GM12864 (cell line): ENCODE measurements around the gene PUM2.

ENCODE experiments used
- DNase-seq: peaks from one replicate; pipeline ENCODE4 v3.0.0-alpha.2; 2011; ENCODE audit warnings: low read depth
- H3K4me3 ChIP-seq: 2 replicates; pipeline ENCODE4 v1.5.1; 2011; ENCODE audit warnings: mild to moderate bottlenecking, low read depth, low read length, control low read depth
- CTCF ChIP-seq: IDR thresholded peaks from 2 replicates; pipeline ENCODE4 v1.5.1; 2011; ENCODE audit warnings: low read depth, mild to moderate bottlenecking, moderate library complexity, low read length, control low read depth, inconsistent platforms; ENCODE audit errors: missing control alignments

The PUM2 gene

GRCh38 chr2:20322527-20323300 lies 27.9 kb downstream of the PUM2 start:
- no peak overlapping the region for H3K4me3 ChIP-seq
- TF ChIP-seq CTCF, result no peak
- DNase-seq, result no peak

GRCh38 chr2:20317690-20318089 lies 33.0 kb downstream of the PUM2 start:
- no peak for TF ChIP-seq CTCF
- no peak for DNase-seq
- H3K4me3 ChIP-seq, result no peak overlapping the region

GRCh38 chr2:20317197-20317596 lies 33.4 kb downstream of the PUM2 start:
- DNase-seq, result no peak
- no peak overlapping the region for H3K4me3 ChIP-seq
- TF ChIP-seq CTCF, result no peak

DNA sequence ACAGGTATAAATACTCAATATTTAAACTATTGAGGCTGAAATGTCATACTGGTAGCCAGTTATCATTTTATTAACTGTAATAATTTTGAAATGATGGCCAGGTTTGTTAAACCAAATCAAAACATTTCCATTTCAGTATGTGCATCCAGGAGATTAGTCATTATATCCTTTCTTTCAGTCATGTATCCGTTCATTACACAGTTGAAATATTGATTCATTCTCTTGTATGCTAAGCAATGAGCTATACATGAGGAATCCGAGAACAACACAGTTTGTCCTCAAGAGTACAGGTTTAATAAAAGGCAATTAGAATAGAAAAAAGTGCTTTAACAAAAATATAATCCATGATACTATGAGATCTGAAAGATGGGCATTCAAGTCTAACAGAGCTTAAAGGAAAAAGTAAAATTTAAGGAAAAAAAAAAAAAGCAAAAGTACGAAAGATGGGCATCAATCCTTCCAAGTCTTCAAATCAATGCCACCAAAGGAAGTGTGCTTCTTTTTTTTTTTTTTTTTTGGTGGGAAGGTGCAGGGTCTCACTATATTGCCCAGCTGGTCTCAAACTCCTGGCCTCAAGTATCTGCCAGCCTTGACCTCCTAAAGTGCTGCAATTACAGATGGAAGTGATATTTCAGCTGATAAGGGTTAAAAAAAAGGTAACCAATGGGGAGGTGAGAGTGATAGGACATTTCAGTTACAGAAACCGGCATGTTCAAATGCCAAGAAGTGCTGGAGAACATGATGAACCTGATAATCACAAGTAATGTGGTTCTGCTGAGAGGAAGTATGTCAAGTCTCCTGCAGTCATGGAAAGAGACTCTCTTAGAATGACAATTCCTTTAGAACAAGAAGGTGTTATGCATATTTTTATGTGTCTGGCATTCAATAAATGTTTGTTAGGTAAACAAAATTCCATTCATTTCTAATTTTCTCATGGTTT lies 35.8 kb downstream of the PUM2 start:
- DNase-seq, result no peak
- no peak overlapping the region for H3K4me3 ChIP-seq
- TF ChIP-seq CTCF, result no peak

DNA sequence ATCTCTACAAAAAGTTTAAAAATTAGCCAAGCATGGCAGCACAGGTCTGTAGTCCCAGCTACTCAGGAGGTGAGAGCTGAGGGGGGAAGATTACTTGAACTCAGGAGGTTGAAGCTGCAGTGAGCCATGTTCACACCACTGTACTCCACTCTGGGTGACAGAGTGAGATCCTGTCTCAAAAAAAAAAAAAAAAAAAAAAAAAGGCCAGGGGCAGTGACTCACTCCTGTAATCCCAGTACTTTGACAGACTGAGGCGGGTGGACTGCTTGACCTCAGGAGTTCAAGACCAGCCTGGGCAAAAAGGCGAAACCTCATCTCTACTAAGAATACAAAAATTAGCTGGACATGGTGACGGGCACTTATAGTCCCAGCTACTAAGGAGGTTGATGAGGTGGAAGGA lies 37.0 kb downstream of the PUM2 start:
- H3K4me3 ChIP-seq, result no peak overlapping the region
- DNase-seq, result no peak
- no peak for TF ChIP-seq CTCF

DNA sequence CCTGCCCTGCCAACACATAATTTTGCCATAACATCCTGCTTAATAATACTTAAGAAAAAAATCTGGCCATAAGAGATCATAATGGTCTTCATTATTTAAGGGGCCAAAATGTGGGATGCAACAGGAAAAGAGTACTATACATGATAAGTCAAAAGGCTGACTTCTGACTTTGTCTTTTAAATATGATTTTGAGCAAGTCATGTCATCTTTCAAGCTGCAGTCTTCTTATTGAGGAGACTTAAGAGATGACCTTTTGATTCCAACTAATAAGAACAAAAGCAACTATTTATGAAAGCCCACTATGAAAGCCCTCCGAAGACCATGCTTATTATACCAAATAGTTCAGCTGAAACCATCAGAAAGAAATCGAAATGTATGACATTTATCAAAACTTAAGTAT lies 41.6 kb downstream of the PUM2 start:
- H3K4me3 ChIP-seq, result no peak overlapping the region
- no peak for TF ChIP-seq CTCF
- no peak for DNase-seq

- no peak overlapping the region for H3K4me3 ChIP-seq
- no peak for TF ChIP-seq CTCF
- no peak for DNase-seq
Observed at GRCh38 chr2:20307311-20307710, 43.3 kb downstream of the PUM2 start.
